Ishikawa (cell line): ENCODE data around the gene CNOT6.

Experiments
- EP300 ChIP-seq: IDR thresholded peaks from 2 replicates; pipeline ENCODE4 v1.6.1; 2012; ENCODE audit warnings: borderline replicate concordance
- FOXM1 ChIP-seq: IDR thresholded peaks from 2 replicates; pipeline ENCODE4 v1.6.1; 2012; ENCODE audit warnings: low read depth, borderline replicate concordance
- TAF1 ChIP-seq: IDR thresholded peaks from 2 replicates; pipeline ENCODE4 v1.6.1; 2012; ENCODE audit warnings: low read depth, mild to moderate bottlenecking
- TCF12 ChIP-seq: IDR thresholded peaks from 2 replicates; pipeline ENCODE4 v1.6.1; 2012; ENCODE audit warnings: low read depth
- USF1 ChIP-seq: IDR thresholded peaks from 2 replicates; pipeline ENCODE4 v1.6.1; 2012
- TF ChIP-seq, protein P1 (sequence below): IDR thresholded peaks from 2 replicates; pipeline ENCODE4 v1.6.1; 2012; ENCODE audit warnings: low read depth, mild to moderate bottlenecking

DNA sequence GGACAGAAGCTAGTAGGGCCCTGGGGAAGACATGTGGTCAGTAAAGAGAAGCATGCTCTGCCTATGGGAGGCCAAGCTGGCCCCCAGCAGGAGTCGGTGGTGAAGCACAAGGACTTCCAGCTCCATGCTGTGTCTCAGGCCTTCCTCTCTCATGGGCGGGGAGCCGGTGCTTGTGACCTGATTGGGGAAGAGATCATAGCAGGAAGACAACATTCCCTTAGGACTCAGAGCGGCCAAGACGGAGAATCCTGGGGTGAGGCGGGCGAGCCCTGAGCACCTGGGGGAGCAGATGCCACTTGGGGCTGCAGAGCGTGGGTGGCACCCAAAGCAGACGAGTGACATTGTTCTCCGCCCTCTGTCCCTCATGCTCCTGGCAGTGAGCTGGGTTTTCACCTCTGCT, 33.3 kb upstream of the CNOT6 start:
- no peak for TF ChIP-seq FOXM1
- TF ChIP-seq TCF12, result no peak
- no peak for TF ChIP-seq EP300
- TF ChIP-seq, protein P1, sequence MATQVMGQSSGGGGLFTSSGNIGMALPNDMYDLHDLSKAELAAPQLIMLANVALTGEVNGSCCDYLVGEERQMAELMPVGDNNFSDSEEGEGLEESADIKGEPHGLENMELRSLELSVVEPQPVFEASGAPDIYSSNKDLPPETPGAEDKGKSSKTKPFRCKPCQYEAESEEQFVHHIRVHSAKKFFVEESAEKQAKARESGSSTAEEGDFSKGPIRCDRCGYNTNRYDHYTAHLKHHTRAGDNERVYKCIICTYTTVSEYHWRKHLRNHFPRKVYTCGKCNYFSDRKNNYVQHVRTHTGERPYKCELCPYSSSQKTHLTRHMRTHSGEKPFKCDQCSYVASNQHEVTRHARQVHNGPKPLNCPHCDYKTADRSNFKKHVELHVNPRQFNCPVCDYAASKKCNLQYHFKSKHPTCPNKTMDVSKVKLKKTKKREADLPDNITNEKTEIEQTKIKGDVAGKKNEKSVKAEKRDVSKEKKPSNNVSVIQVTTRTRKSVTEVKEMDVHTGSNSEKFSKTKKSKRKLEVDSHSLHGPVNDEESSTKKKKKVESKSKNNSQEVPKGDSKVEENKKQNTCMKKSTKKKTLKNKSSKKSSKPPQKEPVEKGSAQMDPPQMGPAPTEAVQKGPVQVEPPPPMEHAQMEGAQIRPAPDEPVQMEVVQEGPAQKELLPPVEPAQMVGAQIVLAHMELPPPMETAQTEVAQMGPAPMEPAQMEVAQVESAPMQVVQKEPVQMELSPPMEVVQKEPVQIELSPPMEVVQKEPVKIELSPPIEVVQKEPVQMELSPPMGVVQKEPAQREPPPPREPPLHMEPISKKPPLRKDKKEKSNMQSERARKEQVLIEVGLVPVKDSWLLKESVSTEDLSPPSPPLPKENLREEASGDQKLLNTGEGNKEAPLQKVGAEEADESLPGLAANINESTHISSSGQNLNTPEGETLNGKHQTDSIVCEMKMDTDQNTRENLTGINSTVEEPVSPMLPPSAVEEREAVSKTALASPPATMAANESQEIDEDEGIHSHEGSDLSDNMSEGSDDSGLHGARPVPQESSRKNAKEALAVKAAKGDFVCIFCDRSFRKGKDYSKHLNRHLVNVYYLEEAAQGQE, result no peak
- TF ChIP-seq TAF1, result no peak
- no peak for TF ChIP-seq USF1
